OCI-M2 (cell line): ENCODE data around the gene IRF4.

Experiments
- DNase-seq: peaks from one replicate; lab custom pipeline; 2025; ENCODE audit not compliant: unreplicated experiment; lab: John Stamatoyannopoulos, UW

Gene IRF4

DNA sequence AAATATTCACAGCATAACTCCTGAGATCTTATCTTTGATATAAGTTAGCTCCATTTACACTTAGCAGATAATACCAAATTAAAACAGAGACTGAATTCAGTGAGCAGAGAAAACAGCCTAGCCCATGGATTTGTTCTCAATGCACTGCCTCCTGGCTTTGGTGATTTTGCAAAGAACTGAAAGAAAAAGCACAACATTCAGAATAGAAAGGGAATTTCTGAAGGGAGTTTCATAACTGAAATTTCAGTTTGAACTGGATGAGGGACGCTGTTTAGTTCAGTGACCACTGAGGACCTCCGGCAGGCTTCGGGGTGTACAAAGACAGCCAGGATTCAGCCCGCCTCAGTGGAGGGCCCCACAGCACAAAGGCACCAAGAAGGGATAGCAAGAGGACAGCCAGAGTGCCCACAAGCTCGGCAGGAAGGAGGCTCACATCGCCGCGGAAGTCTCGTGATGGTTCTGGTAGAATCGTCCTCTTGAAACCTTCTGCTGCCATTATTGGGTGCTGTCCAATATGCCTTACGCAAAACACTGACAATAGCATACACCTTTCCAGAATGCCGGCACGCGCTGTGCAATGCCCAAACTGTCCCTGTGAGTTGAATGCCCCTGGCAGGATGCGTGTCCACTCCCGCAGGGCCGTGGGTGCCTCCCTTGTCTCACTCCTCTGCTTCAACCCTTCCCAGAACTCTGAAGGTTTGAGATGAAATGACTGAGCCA is 9.7 kb upstream of the IRF4 start:
- no peak for DNase-seq

DNA sequence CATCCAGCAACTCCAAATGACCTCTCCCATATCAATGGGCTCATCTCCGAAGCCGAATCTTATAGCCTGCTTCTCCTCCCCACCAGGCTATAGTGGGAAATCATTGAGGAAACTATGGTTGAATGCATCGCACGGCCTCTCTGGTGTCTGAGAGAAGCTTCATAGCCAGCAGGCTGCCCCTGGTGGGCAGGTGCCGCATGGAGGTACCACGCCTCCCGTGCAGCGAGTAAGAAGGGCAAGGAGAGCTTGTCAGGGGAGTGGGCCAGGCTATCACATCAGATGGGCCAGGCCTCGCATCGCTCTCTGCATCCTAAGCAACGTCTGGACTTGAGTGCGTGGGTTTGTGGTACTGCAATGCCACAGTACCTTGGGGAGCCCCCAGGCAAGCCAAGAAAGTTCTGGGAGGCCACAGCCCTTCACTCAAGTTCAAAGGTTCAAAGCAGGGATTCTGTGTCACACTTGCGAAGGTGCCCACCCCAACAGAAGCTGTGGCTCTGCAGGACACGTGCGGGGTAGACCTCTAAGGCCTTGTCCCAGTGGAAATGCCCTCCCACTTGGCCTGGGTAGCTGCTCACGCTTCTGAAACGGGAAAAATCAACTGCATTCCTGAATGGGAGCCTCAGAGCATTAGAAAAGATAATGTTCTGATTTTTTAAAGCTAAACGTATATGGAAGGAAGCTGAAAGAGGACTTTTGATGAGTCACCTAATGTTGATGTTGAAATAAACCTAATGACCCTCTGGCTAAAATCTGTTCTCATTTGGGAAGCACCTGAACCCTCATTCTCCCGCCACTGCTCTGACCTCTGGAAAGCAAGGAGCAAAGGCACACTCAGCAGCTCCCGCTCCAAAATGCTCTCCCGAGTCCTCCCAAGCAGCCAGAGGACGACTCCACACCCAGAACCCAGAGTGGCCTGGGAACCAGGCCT is 8.4 kb upstream of the IRF4 start:
- no peak for DNase-seq

DNA sequence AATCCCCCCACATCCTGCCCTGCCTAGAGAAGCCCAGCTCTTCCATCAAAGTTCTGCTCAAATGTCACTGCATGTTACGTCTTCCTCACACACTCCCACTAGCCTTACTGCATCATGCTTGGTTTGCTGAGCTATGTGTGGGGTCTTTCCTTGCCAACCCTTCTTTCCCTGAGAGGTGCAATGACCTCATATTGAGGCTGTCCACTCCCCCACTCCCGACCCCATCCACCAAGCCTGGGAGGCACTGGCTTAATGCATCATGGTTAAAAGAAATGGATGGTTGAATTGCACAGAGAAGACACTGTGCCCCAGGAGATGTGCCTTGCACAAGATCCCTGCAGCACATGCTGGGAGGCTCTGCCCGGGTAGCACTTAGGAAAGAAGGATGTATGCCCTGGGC is 7.7 kb upstream of the IRF4 start:
- no peak for DNase-seq

DNA sequence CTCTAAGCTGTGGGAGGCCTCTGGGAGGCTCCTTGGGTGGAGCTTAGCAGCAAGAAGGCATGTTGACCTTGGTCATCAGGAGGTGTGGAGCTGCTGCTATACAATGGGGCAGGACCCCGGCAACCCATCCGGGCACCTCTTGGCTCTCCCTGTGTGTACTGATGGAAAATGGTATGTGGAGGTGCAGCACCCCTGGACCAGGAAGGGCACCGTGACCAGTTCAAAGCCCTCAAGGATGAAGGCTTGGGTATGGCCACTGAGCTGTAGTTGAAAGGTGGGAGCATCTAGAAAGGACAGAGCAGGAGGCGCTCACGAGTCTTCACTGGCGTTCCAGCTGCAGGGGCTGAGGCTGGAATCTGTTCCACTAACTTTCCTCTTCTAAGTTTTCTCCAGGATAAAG is 6.7 kb upstream of the IRF4 start:
- no peak for DNase-seq

DNA sequence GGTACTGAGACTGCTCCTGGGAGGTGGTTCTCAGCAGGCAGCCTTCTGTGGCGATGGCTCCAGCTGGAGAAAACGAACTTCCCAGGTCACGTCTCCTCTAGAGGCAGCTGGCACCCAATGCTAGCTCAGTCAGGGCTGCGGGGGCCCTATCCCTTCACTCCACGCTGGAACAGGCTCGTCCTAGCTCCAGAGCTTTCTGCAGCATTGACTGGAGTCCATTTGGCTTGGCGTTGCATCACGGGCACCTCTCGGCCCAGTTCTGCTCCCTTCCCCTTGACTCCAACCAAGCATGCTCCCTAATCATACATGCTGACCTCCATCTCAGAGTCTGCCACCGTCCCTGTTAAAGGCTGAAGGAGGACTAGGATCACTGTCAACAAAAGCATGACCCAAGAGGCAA is 5.9 kb upstream of the IRF4 start:
- DNase-seq: no peak

DNA sequence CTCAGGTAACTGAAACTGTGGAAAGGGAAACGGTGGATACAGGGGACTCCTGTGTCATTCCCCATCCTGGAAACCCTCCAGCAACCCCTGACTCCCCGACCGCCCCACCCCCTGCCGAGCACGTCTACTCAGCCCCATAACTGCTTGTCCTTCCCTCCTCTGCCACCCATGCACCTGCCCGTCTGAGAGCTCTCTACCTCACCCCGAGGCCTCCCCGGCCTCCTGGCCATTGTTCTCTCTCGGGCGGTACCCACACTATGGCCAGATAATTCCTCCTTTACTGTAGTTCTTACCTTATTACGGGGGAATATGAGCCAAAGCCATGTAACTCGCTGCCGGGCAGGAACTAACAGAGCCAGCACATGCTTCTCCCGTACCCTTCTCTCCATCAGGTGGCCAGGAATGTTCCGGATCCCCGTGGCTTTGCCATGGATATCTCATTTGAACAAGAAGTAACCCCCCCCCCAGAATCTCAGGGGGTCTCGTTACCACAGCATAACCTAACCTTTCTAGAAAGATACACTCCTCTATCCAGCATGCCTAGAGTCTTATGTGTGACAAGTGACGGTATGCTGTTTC is 4.8 kb upstream of the IRF4 start:
- DNase-seq: no peak

DNA sequence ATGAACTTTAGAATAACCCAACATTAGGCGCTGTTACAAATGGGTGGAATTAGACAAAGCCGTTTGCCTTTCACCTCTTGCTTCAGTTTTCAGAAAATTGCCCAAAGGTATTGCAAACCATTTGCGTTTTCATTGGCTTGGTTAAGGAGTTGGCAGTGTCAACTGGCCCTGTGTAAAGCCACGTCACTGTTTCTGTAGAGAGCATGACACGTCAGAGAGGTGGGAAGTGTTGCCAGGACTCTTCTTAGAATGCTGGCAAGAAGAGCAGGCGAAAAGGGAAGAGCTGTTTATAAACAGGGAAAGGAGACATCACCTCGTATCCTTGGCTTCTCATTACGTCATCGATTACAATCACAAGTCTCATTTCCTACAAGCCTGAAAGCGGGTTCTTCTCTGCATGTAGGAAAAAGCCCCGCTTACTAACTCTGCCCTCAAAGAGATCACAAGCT is 4.2 kb upstream of the IRF4 start:
- DNase-seq: no peak

DNA sequence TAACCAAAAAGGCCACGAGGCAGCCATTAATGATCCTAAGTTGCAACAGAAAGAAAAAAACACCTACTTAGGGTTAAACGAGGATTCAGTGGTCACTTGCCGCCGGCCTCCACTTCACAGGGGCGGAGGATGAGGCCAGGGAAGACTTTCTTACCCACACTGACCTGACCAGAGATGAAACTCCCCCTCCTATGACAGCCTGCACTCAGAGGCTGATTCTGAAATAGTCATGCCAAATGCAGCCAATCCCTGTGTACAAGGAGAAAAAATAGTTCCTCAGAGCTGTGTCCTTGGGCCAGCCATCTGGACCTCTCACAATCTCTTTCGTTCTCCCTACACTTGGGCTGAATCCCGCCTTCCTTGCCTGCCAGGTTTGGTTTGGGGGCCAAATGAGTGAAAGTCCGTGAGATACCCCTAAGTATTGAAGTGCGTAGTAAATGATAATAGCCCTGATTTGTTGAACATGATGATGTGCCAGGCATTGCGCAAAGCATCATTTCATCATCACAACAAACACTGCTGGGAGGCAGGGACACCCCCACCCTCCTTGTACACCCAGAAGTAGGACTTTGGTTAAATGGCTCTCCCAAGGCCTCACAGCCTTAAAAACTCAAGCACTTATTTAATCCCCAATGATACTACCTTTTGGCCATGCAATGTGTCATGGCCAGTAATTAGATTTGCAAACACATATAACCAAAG is 3.2 kb upstream of the IRF4 start:
- DNase-seq: no peak

DNA sequence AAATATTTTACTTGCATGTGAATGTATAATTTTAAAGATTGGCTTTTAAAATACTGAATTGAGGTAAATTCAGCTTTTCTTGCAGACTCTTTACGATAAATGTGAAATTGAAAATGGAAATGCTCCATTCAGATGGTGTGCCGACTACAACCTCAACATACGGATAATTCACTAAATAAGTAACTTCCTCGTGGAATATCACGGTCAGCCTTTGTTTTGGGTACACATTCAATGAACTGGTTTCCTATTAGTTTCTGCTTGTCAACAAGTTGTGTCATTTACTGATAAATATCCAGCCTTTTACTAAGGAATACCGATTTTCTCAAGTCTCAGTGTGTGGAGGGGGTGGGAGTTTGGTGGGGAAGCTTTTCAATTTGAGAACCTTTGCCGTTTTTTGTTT is 2.4 kb upstream of the IRF4 start:
- no peak for DNase-seq

DNA sequence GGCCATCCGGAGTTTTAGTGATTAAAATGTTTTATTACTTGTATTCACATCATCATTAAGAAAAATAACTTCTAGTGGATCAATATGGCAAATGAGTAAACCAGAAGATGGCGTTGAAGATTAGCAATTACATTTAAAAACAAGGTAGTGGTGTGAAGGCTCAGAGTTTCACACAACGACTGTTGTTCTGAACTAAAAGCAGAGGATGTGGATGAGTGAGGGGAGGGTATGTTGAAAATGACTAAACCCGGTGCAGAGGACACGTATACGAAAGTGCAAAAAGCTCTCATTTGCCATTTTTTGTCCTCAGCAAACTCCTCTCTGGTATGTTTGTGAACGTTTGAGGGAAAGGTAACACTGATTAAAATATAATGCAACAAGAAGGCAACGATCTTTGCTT is 1.9 kb upstream of the IRF4 start:
- DNase-seq: no peak

DNA sequence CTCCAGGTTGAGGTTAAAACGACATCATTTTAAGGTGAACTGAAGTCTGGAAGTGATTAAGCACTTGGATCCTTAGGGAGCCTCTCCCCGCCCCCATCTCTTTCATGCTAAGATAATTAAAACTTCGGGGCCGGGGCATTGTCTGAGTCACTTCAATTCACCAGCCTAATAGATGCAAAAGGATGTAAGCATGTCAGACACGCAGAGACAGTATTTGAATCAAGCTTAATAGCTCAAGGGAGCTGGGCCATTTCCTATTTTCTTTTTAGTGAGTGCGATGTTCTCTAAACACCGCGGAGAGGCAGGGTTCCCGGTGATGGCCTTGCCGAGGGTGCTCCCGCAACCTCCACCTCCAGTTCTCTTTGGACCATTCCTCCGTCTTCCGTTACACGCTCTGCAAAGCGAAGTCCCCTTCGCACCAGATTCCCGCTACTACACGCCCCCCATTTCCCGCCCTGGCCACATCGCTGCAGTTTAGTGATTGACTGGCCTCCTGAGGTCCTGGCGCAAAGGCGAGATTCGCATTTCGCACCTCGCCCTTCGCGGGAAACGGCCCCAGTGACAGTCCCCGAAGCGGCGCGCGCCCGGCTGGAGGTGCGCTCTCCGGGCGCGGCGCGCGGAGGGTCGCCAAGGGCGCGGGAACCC is 516 bp upstream of the IRF4 start:
- no peak for DNase-seq

DNA sequence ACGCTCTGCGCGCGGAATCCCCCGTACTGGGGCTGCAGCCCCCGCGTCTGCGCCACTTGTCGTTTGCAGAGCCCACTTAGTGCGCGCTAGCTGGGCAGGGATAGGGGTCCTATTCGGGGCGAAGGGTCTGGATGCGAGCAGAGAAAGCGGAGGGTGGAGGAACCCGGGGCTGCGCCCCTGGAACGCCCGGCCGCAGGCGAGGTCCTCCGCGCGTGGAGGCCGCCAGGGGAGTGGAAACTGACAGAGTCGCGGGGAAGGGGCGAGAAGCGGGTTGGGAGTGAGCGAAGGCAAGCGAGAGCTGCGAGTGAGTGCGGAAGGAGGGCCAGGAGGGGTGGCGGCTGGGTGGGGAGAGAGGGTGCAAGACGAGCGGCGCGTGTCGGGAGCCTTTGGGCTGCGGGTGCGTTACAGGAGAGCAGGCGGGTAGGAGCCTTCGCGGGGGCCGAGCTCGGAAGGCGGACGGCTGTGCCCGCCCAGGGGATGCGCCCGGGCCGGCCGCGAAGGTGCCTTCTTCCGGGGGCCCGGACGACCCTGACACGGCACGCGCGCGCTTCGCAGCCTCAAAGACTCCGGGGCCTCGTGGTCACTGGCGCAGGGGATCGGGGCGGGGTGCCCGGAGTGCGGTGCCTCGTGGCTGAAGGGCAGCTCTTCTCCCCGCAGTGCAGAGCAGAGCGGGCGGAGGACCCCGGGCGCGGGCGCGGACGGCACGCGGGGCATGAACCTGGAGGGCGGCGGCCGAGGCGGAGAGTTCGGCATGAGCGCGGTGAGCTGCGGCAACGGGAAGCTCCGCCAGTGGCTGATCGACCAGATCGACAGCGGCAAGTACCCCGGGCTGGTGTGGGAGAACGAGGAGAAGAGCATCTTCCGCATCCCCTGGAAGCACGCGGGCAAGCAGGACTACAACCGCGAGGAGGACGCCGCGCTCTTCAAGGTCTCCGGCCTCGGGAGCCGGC is 1.2 kb downstream of the IRF4 start:
- no peak for DNase-seq

DNA sequence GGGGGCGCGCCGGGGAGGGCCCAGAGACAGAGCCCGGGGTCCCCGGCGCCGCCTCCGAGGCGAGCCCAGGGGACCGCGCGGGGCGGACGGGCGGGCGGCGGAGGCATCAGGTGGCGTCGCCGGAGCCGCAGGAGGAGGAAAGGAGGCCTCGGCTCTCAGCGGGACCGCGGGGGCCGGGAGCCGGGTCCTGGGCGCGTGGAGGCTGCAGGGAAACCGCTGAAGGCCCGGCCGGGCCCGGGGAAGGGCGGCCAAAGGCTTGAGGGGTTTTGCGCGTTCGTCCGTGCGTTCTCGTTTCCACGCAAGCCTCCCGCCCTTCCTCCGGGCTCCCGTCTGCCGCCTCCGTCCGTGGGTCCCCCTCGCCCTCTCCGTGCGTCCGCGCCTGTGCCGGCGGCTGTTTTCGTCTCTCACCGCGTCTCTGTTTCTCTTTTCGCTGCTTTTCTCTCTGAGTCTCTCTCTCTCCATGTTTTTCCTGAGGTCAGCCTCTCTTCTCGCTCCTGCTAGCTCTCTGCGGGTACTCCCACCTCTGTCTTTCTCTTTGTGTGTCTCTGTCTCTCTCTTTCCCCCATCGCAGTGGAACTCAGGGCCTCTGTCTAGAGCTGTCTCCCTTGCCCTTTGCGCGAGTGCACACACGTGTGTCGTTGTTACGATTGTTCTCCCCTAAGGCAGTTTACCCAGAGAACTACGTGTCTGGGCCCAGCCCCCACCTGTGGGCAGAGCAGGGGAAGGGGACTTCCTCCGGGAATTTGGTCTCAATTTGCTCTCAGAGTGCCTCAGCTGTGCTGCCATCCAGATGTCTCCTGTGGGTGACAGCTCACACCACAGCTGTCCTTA is 2.1 kb downstream of the IRF4 start:
- no peak for DNase-seq

DNA sequence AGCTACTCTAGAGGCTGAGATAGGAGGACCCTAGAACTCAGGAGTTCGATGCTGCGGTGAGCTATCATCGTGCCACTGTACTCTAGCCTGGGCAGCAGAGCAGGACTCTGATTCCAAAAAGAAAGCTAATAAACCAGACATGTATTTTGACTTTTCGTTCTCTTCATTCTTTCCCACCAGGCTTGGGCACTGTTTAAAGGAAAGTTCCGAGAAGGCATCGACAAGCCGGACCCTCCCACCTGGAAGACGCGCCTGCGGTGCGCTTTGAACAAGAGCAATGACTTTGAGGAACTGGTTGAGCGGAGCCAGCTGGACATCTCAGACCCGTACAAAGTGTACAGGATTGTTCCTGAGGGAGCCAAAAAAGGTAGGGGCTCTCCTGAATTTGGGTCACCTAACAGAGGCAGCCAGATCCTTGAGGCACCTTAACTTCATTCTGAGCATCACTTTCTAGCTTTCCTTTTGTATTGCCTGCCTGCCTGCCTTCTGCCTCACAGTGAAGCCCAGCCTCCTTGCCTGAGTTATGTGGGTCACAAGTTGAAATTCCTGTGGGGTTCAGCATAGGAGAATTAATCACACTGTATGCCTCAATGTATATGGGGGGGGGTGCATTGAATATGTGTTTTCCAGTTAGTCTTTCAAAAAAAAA is 3.2 kb downstream of the IRF4 start:
- DNase-seq: no peak

DNA sequence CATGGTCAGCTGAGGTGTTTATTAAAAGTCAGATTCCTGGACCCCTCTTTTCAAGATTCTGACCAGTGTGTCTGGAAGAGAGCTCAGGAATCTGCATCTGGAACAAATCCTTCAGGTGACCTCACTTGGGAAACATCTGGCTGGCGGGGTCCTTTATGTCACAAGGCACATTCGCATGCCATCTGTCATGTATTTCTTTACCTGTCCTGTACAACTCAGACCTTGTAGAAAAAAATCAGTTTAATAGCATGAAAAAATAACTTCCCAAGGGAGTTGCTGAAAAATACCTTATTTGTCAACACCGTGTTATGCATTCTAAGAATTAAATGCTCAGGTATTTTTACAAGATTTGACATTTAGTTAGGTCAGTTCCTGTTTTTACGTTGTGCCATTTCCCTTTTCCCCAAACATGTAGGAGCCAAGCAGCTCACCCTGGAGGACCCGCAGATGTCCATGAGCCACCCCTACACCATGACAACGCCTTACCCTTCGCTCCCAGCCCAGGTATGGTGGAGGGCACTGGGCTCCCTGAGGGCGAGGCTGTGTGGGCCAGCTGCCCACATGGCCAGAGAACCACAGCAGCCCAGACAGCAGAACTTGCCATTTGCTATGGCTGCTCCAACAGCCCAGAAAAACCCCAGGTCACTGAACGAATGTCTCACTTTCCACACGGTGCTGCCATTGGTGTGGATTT is 4.0 kb downstream of the IRF4 start:
- DNase-seq: no peak

DNA sequence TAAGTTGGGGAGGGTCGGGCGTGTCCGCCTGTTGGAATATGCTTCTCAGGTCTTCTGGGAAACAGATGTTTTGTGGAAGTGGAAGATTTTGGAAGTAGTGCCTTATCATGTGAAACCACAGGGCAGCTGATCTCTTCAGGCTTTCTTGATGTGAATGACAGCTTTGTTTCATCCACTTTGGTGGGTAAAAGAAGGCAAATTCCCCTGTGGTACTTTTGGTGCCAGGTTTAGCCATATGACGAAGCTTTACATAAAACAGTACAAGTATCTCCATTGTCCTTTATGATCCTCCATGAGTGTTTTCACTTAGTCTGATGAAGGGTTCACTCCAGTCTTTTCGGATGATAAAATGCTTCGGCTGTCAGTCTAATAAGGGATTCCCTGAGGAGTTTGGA is 4.6 kb downstream of the IRF4 start:
- DNase-seq: no peak

DNA sequence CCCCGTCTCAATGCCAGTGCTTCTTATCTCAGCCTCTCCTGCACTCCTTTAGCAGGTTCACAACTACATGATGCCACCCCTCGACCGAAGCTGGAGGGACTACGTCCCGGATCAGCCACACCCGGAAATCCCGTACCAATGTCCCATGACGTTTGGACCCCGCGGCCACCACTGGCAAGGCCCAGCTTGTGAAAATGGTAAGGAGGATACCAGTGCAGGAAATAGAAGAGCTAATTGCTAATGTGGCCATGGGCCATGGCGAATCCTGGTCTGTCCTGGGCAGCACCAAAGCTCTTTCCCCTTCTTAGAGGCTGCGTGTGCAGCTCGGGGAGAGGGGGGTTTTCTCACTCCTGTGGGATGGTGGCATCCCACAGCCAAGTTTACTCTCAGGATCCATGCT is 5.5 kb downstream of the IRF4 start:
- DNase-seq: no peak

DNA sequence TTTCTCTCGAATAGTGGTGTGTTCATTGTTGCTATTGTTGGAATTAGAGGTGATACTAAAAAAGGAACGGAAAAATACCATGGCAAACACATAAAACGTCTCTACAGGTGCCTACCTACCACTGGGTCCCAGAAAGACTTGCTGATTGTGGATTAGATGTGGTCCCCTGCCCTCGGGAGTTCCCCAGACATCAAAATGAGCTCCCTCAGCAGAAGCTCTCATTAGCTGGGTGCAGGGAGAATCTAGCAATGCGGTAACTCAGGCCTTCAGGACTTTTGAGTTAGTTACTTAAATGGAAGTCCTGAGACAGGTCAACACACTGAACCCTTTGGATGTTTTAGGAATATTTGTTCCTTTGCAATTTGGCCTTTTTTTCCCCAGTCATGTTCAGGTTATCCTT is 6.1 kb downstream of the IRF4 start:
- DNase-seq: no peak
